Neural progenitor cell (in vitro differentiated cells): Measurements from ENCODE around the gene NME9. TPM values are rescaled to one million over a fixed set of nuclear protein-coding genes. Genes with fewer than 3 reads are reported as not detected.

Experiments
- DNase-seq: peaks from one replicate; pipeline ENCODE4 v3.0.0-alpha.2; 2016; ENCODE audit warnings: low spot score
- H2AFZ ChIP-seq: fragments of 200-600 bp; sonication (generic); replicated peaks from 2 replicates; pipeline ENCODE4 v1.6.1; 2016; ENCODE audit warnings: antibody characterized with exemption
- H3F3A ChIP-seq: fragments of 200-600 bp; sonication (generic); 2 replicates; pipeline ENCODE4 v1.6.1; 2016; ENCODE audit warnings: antibody characterized with exemption, low read depth
- H3K27ac ChIP-seq: fragments of 200-600 bp; sonication (generic); 2 replicates; pipeline ENCODE4 v1.5.1; 2016; ENCODE audit warnings: mild to moderate bottlenecking
- H3K27me3 ChIP-seq: fragments of 200-600 bp; sonication (generic); 2 replicates; pipeline ENCODE4 v1.6.1; 2016; ENCODE audit warnings: mild to moderate bottlenecking, moderate library complexity
- H3K36me3 ChIP-seq: fragments of 200-600 bp; sonication (generic); 2 replicates; pipeline ENCODE4 v1.5.1; 2016
- H3K4me1 ChIP-seq: fragments of 200-600 bp; sonication (generic); 2 replicates; pipeline ENCODE4 v1.6.1; 2016; ENCODE audit warnings: mixed run types
- H3K4me2 ChIP-seq: fragments of 200-600 bp; sonication (generic); 2 replicates; pipeline ENCODE4 v1.6.1; 2016
- H3K4me3 ChIP-seq: fragments of 200-600 bp; sonication (generic); 2 replicates; pipeline ENCODE4 v1.5.1; 2016
- H3K79me2 ChIP-seq: fragments of 200-600 bp; sonication (generic); 2 replicates; pipeline ENCODE4 v1.6.1; 2016; ENCODE audit warnings: low read depth
- H3K9ac ChIP-seq: fragments of 200-600 bp; sonication (generic); 2 replicates; pipeline ENCODE4 v1.6.1; 2016
- H3K9me3 ChIP-seq: fragments of 200-600 bp; sonication (generic); 2 replicates; pipeline ENCODE4 v1.5.1; 2016; ENCODE audit warnings: low read depth
- H4K20me1 ChIP-seq: fragments of 200-600 bp; sonication (generic); 2 replicates; pipeline ENCODE4 v1.6.1; 2016; ENCODE audit warnings: low read depth
- H3K27ac Mint-ChIP-seq: 3 replicates; pipeline ENCODE4 v1.8.0; 2021; ENCODE audit warnings: mixed read lengths
- H3K27me3 Mint-ChIP-seq: 2 replicates; pipeline ENCODE4 v1.8.0; 2022; ENCODE audit warnings: low read depth, mild to moderate bottlenecking, inconsistent platforms, moderate library complexity, mixed read lengths; ENCODE audit not compliant: insufficient read depth
- H3K36me3 Mint-ChIP-seq: 3 replicates; pipeline ENCODE4 v1.8.0; 2021; ENCODE audit warnings: mixed read lengths
- H3K4me1 Mint-ChIP-seq: 3 replicates; pipeline ENCODE4 v1.8.0; 2021; ENCODE audit warnings: mixed read lengths
- H3K4me3 Mint-ChIP-seq: 3 replicates; pipeline ENCODE4 v1.8.0; 2021; ENCODE audit warnings: mild to moderate bottlenecking, moderate library complexity, mixed read lengths
- H3K9me3 Mint-ChIP-seq: 3 replicates; pipeline ENCODE4 v1.8.0; 2020; ENCODE audit warnings: mixed read lengths
- EZH2 ChIP-seq: fragments of 200-600 bp; sonication (generic); IDR thresholded peaks from 2 replicates; pipeline ENCODE4 v1.6.1; 2017; ENCODE audit warnings: antibody characterized with exemption, mild to moderate bottlenecking, moderate library complexity
- EZH2phosphoT487 ChIP-seq: fragments of 200-600 bp; sonication (generic); IDR thresholded peaks from 2 replicates; pipeline ENCODE4 v1.6.1; 2017; ENCODE audit warnings: antibody characterized with exemption
- total RNA-seq: library from RNA; depleted of rRNA; stranded (reverse); fragments of >200 nt; gene quantifications from 2 replicates; pipeline ENCODE4 v1.2.3, GENCODE V29; 2015; ENCODE audit warnings: low replicate concordance
- TF ChIP-seq, protein P1 (sequence below): fragments of 200-600 bp; sonication (generic); IDR thresholded peaks from 2 replicates; pipeline ENCODE4 v1.5.1; 2017; ENCODE audit warnings: antibody characterized with exemption, mild to moderate bottlenecking

NME9 gene
- total RNA-seq, 1 donor from 2014 or later: 1.1 TPM

DNA sequence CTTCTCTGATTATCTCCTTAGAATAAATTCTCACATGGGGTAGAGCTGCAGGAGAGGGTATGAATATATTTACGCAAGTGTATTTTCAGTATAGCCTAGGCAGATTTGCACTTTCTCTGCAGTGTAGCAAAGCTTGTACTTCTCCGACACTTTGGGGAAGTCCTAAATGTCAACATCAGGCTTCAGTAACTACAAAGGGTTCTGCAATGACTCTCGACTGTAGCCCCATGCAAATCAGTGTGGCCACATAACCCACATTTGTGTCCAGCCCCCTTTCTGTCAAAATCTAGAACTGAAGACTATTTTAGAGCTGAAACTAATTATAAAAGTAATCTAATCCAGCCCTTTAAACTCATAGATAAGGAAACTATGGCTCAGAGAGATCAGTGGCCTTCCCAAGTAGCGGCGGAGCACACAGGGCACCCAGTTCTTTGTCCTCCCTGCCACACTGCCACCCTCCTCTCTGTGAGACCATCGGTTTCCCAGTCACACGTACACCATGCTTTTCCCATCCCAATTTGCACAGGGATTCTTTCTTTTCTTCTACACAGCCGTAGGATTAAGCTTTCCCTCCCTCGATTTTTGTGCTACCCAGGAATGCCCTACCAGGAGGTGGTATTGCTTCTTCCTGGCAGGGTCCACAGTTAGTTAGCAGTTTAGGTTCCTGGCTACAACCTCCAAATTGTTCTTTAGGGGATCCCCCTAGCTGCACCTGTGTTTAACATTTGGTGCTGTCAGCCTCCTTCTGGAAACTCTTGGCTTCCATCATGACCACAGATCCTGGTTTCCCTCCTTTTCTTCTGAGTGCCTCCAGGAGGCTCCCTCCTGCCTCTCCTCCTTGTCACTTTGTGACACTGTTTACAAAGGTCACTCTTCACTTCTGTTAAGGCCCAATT lies 41.7 kb upstream of the NME9 start:
- Histone ChIP-seq H3F3A (no peaks in the 10 kb centered on the region), H3K27ac (no peak overlapping the region), H3K27me3 (no peaks in the 10 kb centered on the region), H2AFZ (no peak overlapping the region), H3K4me1 (no peaks in the 10 kb centered on the region), H3K4me2 (no peak overlapping the region), H4K20me1 (no peaks in the 10 kb centered on the region), H3K79me2 (no peaks in the 10 kb centered on the region), H3K9ac (no peak overlapping the region), H3K4me3 (no peak overlapping the region), H3K36me3 (no peaks in the 10 kb centered on the region), H3K9me3 (no peaks in the 10 kb centered on the region)
- H3K36me3 Mint-ChIP-seq: peaks cover 13% of the 10 kb centered on the region
- H3K9me3 Mint-ChIP-seq: peaks cover 3% of the 10 kb centered on the region
- no peak overlapping the region for H3K4me3 Mint-ChIP-seq
- TF ChIP-seq EZH2 (no peak), EZH2phosphoT487 (no peak)
- TF ChIP-seq, protein P1, sequence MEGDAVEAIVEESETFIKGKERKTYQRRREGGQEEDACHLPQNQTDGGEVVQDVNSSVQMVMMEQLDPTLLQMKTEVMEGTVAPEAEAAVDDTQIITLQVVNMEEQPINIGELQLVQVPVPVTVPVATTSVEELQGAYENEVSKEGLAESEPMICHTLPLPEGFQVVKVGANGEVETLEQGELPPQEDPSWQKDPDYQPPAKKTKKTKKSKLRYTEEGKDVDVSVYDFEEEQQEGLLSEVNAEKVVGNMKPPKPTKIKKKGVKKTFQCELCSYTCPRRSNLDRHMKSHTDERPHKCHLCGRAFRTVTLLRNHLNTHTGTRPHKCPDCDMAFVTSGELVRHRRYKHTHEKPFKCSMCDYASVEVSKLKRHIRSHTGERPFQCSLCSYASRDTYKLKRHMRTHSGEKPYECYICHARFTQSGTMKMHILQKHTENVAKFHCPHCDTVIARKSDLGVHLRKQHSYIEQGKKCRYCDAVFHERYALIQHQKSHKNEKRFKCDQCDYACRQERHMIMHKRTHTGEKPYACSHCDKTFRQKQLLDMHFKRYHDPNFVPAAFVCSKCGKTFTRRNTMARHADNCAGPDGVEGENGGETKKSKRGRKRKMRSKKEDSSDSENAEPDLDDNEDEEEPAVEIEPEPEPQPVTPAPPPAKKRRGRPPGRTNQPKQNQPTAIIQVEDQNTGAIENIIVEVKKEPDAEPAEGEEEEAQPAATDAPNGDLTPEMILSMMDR: no peak
- peak overlapping the region; percentile 33 for H3K27ac Mint-ChIP-seq
- peaks cover 20% of the 10 kb centered on the region for H3K4me1 Mint-ChIP-seq
- DNase-seq: peak; percentile 19
- peaks cover 4% of the 10 kb centered on the region for H3K27me3 Mint-ChIP-seq

DNA sequence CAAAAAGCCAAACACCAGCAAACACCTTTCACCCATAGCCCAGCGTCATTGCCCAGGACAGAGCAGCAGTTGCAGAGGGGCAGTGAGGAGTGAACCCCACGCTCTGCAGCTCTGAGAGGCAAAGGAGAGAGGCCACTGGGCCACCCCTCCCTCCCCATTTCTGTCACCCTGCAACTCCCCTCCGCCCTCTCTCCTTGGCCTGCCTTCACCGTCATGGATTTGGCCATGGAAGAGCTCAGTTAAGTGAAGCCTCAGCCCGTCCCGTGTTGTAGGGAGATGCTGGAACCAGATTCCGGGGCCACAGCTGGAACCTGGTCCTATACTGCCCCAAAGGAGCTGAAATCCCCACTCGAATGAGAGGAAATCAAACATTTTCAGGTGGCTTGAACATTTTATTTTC lies 40.7 kb upstream of the NME9 start:
- no peaks in the 10 kb centered on the region for H3K9me3 ChIP-seq
- H3K9ac ChIP-seq: no peak overlapping the region
- TF ChIP-seq EZH2: no peak
- TF ChIP-seq, protein P1: no peak
- TF ChIP-seq EZH2phosphoT487: no peak
- no peaks in the 10 kb centered on the region for H3K4me1 ChIP-seq
- H3K4me3 ChIP-seq: no peak overlapping the region
- peaks cover 20% of the 10 kb centered on the region for H3K4me1 Mint-ChIP-seq
- H3K4me3 Mint-ChIP-seq: no peak overlapping the region
- DNase-seq: no peak
- peaks cover 10% of the 10 kb centered on the region for H3K36me3 Mint-ChIP-seq
- H3K27me3 ChIP-seq: no peaks in the 10 kb centered on the region
- peaks cover 4% of the 10 kb centered on the region for H3K27me3 Mint-ChIP-seq
- no peak overlapping the region for H3K27ac Mint-ChIP-seq
- H3K36me3 ChIP-seq: no peaks in the 10 kb centered on the region
- H3K4me2 ChIP-seq: no peak overlapping the region
- no peaks in the 10 kb centered on the region for H3F3A ChIP-seq
- no peaks in the 10 kb centered on the region for H4K20me1 ChIP-seq
- H3K9me3 Mint-ChIP-seq: peaks cover 3% of the 10 kb centered on the region
- H3K27ac ChIP-seq: no peak overlapping the region
- H2AFZ ChIP-seq: no peak overlapping the region
- H3K79me2 ChIP-seq: no peaks in the 10 kb centered on the region

DNA sequence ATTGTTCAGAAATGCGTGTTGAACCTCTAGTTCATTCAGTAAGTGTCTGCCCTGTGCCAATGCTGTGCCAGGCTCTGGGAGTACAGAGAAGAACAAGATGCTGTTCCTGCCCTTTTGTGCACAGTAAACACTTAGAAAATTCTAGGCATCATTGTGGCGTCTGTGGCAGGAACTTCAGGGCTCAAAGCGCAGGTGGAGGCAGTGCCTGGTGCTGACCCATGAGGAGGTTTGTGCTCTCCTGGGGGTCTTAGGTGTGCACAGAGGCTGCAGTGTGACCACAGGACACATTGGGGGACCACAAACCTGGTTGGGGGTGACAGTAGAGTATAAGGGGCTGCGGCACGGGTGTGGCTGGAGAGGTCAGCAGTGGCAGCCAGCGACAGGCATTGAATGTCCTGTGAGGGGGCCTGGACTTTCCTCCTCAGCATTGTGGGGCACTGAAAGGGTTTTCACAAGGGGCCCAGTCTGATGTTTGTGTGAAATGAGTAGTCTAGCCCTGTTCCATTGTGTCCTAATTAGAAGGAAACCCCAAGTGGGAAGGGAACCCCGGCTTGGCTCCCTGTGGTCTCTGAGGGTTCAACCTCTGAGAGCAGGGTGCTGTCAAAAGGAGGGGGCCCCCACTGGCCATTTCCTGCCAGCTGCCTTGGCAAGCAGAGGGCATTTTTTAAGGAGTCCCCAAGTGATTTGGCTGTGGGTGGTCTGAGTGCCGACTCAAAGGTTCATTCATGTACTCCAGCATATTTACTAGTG lies 39.7 kb upstream of the NME9 start:
- Histone ChIP-seq H3K4me2 (no peak overlapping the region), H4K20me1 (no peaks in the 10 kb centered on the region), H3K4me3 (no peak overlapping the region), H3K27ac (no peak overlapping the region), H3K9me3 (no peaks in the 10 kb centered on the region), H3F3A (no peaks in the 10 kb centered on the region), H3K9ac (no peak overlapping the region), H2AFZ (no peak overlapping the region), H3K79me2 (no peaks in the 10 kb centered on the region), H3K4me1 (no peaks in the 10 kb centered on the region), H3K36me3 (no peaks in the 10 kb centered on the region), H3K27me3 (no peaks in the 10 kb centered on the region)
- Mint-ChIP-seq H3K4me3 (no peak overlapping the region), H3K36me3 (peaks cover 7% of the 10 kb centered on the region), H3K4me1 (peaks cover 20% of the 10 kb centered on the region), H3K27me3 (peaks cover 4% of the 10 kb centered on the region), H3K9me3 (peaks cover 3% of the 10 kb centered on the region), H3K27ac (peak overlapping the region; percentile 50)
- DNase-seq: no peak
- TF ChIP-seq EZH2 (no peak), EZH2phosphoT487 (no peak)
- TF ChIP-seq, protein P1: no peak
